Choroid plexus epithelial cell (primary cell): ENCODE results near the gene KIF22.
"Not testable (repeated sequence)": the region's sequence is repeated elsewhere in the genome, so short reads cannot be mapped to it uniquely, and the experiment has no call there.

Experiments
- DNase-seq: peaks from one replicate; pipeline ENCODE4 v3.0.0-alpha.2; 2010; ENCODE audit warnings: low read depth
- H3K4me3 ChIP-seq: 2 replicates; pipeline ENCODE4 v1.5.1; 2011; ENCODE audit warnings: low read depth, mild to moderate bottlenecking, control low read depth, low read length, moderate library complexity
- TF ChIP-seq, protein P1 (sequence below): conservative IDR thresholded peaks from 2 replicates; pipeline ENCODE4 v1.5.1; 2011; ENCODE audit warnings: low read depth, mild to moderate bottlenecking, control low read depth, inconsistent platforms, low read length, moderate library complexity

KIF22 gene

GRCh38 chr16:29784157-29784556 is 6.4 kb upstream of the KIF22 start:
- TF ChIP-seq, protein P1, sequence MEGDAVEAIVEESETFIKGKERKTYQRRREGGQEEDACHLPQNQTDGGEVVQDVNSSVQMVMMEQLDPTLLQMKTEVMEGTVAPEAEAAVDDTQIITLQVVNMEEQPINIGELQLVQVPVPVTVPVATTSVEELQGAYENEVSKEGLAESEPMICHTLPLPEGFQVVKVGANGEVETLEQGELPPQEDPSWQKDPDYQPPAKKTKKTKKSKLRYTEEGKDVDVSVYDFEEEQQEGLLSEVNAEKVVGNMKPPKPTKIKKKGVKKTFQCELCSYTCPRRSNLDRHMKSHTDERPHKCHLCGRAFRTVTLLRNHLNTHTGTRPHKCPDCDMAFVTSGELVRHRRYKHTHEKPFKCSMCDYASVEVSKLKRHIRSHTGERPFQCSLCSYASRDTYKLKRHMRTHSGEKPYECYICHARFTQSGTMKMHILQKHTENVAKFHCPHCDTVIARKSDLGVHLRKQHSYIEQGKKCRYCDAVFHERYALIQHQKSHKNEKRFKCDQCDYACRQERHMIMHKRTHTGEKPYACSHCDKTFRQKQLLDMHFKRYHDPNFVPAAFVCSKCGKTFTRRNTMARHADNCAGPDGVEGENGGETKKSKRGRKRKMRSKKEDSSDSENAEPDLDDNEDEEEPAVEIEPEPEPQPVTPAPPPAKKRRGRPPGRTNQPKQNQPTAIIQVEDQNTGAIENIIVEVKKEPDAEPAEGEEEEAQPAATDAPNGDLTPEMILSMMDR: no peak
- H3K4me3 ChIP-seq: no peak overlapping the region
- DNase-seq: no peak

DNA sequence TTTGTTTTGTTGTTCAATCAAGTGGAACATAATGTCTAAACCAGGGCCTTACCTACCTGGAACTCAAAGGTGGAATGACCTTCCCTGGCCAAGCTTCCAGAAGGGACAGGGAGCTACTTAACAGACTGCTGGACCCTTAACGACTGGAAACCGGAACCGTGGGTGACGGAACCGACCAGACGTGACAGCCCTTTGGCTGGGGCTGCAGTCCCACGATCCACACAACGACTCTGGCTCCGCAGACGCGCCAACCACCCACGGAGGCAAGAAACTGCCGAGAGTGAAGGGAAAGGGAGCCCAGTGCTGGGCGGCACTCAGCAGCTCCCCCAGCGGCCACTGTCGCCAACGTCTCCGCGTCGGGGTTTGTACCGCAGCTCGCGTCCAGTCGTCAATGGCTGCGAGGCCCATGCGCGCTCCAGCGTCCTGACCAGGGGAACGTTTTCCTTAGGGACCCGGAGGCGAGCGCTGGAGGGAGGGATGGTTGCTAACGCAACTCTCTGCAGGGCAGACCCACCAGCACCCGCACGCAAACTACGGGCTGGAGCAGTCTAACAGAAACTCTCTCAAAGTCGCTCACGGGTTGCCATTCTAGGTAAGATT is 5.5 kb upstream of the KIF22 start:
- peak overlapping the region; percentile 55 for H3K4me3 ChIP-seq
- peak; percentile 69 for DNase-seq
- TF ChIP-seq, protein P1: peak; percentile 86

GRCh38 chr16:29787155-29787554 is 3.4 kb upstream of the KIF22 start:
- not testable (repeated sequence) for DNase-seq, H3K4me3 ChIP-seq

- DNase-seq: no peak
- H3K4me3 ChIP-seq: peak overlapping the region; percentile 97
- TF ChIP-seq, protein P1: no peak
Measured at GRCh38 chr16:29789775-29790182, 772 bp upstream of the KIF22 start.

- peak overlapping the region; percentile 97 for H3K4me3 ChIP-seq
- TF ChIP-seq, protein P1: no peak
- DNase-seq: peak; percentile 24
Measured at GRCh38 chr16:29790949-29791844, 646 bp downstream of the KIF22 start.

DNA sequence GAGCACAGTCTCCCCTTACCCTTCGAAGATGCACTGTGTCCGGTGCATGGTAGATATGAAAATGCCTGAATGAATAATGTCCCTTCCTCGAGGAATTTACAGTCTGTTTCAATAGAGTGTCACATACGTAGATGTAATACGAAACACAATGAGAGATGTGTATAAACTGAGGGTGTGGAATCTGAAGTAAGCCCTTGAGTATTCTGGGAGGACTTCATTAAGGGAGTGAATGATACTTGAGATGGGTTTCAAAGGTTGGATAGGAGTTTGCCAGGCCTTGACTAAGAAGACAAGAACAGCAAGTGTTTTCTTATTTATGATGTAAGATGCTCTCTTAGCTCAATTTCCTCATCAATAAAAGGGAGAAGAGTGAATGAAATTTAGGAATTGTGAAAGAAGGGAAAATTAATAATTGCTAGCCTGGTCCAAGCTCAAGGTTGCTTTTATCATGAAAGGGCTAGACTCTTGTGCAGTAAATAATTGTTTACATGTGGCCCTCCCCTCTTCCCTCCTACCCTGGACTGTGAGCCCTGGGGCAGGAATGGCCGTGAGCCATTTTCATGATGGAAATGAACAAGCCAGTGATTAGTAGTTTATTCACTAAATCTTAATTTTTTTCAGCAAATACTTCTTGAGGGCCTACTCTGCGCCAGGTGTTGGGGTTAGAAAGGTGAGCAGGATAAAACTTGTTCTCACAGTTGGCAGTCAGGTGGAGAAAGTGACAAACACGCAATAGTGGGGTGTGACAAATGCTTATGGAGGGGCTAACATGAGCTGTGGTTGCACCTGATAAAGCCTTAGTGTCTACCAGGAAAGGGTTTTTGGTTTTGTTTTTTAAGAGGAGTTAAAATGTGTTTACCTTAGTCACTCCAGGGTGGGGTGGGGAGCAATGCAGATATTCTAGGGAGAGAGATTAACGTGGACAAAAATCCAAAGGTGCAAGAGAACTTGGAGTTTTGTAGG is 1.6 kb downstream of the KIF22 start:
- DNase-seq: no peak
- TF ChIP-seq, protein P1: no peak
- H3K4me3 ChIP-seq: no peak overlapping the region

- not testable (repeated sequence) for H3K4me3 ChIP-seq, DNase-seq
Measured at GRCh38 chr16:29793153-29793552, 2.6 kb downstream of the KIF22 start.
